Measurements from ENCODE around the gene ANKS1B. TPM values are rescaled to one million over a fixed set of nuclear protein-coding genes. Genes with fewer than 3 reads are reported as not detected.

The ANKS1B gene
- total and polyA plus RNA-seq, 2 of the 4 experiments (the other 2 are of a cell fraction): 0.17 to 0.18 TPM

DNA sequence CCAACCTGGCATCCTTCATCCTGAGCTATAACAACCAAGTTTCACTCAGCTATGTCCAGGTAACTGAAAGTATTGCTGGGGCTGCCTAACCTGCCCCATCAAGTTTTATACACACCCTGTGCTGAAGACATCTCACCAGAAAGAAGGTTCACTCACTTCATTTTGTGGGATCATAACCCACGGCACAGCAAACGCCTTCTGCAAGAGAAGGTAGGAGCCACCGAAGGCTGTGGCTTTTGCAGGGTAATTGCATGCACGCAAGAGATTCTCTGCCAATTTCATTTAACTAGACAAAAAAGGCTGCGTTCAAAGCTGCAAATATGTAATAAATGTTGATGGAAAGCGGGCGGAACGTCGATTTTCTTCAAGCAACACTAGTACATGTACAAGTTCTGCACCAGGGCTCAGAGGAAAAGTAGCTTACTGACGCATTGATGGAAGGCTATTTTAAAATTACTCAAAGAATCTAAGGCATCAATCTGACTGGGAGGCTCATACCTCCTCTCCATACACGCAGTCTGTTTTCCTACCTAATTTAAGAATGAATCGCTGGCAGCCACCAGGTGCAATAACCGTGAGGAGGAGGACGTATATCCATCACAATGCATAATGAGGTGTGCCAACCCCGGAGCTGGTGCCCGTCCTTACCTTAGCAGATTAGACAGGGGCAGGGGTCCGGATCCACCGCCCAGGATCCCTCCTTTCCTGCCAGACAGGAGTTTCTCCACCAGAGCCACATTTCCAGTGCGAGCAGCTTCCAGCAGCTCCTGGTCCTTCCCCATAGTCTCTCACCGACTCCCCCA is 1.1 kb downstream of the ANKS1B start:
- H4K5ac ChIP-seq (ENCODE audit: low read depth, low read length): no peak overlapping the region
- H2BK120ac ChIP-seq (ENCODE audit: low read depth, low read length): no peak overlapping the region
- no peak overlapping the region for H4K91ac ChIP-seq (ENCODE audit: insufficient read depth, low read depth, low read length)
- H3K9ac ChIP-seq (ENCODE audit: low read depth, low read length): no peak overlapping the region
- WGBS, 2 experiments (ENCODE audit: extremely low coverage in 2 of 2, insufficient read length in 1 of 2): 3% methylated on average over 5 of the region's 20 CpGs; no CpG with 5 or more reads in 1 of the 2 experiments
- no peak overlapping the region for H4K8ac ChIP-seq (ENCODE audit: low read depth in 2 of 2, low read length in 2 of 2)
- no peaks in the 10 kb centered on the region for H3K9me3 ChIP-seq (ENCODE audit: control insufficient read depth, insufficient read depth, low read length)
- H2BK20ac ChIP-seq (ENCODE audit: low read depth, low read length): no peak overlapping the region
- no peak for DNase-seq
- no peaks in the 10 kb centered on the region for H3K9me1 ChIP-seq (ENCODE audit: insufficient read depth, low read length)
- H3K4me1 ChIP-seq (ENCODE audit: control insufficient read depth, insufficient read depth, low read length): no peaks in the 10 kb centered on the region
- H3K4me3 ChIP-seq (ENCODE audit: insufficient read depth, low read depth, low read length): no peak overlapping the region
- peak overlapping the region; percentile 40; the same call in 1 of the 2 replicates for H3K4me2 ChIP-seq (ENCODE audit: low read depth, low read length)
- no peak overlapping the region for H3K56ac ChIP-seq (ENCODE audit: extremely low read depth, insufficient read depth, low read length)
- no peaks in the 10 kb centered on the region for H4K20me1 ChIP-seq (ENCODE audit: insufficient read depth, low read length)
- no peak overlapping the region for H2BK15ac ChIP-seq (ENCODE audit: low read depth, low read length)
- peak overlapping the region; percentile 60 for H2AFZ ChIP-seq (replicated peaks; ENCODE audit: low read length, poor library complexity)
- in situ Hi-C loops (cut with MboI; ENCODE audit: low sequenced_read_pairs): no loop called here
- intact Hi-C loops (cut with micrococcal nuclease): no loop called here
- no peaks in the 10 kb centered on the region for H3K36me3 ChIP-seq (ENCODE audit: control insufficient read depth, insufficient read depth, low read length)
- H3K14ac ChIP-seq (replicated peaks; ENCODE audit: low read depth, low read length): no peak overlapping the region
- no peak overlapping the region for H3K23ac ChIP-seq (ENCODE audit: low read depth, low read length)
- ChIA-PET CTCF (interaction anchor here (1.0 to 1.3 kb wide), 2 partner anchors 10 to 14 kb away, joined by 3 to 4 read pairs; no protein-coding TSS in a partner anchor), POLR2A (ENCODE audit: unreplicated experiment) (no interaction called here)
- BruUV-seq (replicated peaks): no TSS peak
- H3K79me1 ChIP-seq (ENCODE audit: low read depth in 1 of 2, low read length in 2 of 2): no peaks in the 10 kb centered on the region
- no peak overlapping the region for H3K4ac ChIP-seq (ENCODE audit: low read depth, low read length)
- no peak overlapping the region for H3K27ac ChIP-seq (ENCODE audit: insufficient read depth, low read length)
- H3K27me3 ChIP-seq (ENCODE audit: control insufficient read depth, insufficient read depth, low read length): peaks cover 5% of the 10 kb centered on the region
- no peak overlapping the region for H3K18ac ChIP-seq (ENCODE audit: low read depth, low read length)
- H2AK9ac ChIP-seq (replicated peaks; ENCODE audit: low read depth, low read length, poor library complexity): no peak overlapping the region
- dilution Hi-C loops (cut with HindIII; ENCODE audit: low sequenced_read_pairs, unreplicated experiment): no loop called here
- no peak overlapping the region for H2BK5ac ChIP-seq (ENCODE audit: low read depth, low read length, poor library complexity, severe bottlenecking)
- no peak overlapping the region for H2AK5ac ChIP-seq (ENCODE audit: low read depth, low read length)
- ATAC-seq (ENCODE audit: low read depth): no peak
- TF ChIP-seq, protein P1, sequence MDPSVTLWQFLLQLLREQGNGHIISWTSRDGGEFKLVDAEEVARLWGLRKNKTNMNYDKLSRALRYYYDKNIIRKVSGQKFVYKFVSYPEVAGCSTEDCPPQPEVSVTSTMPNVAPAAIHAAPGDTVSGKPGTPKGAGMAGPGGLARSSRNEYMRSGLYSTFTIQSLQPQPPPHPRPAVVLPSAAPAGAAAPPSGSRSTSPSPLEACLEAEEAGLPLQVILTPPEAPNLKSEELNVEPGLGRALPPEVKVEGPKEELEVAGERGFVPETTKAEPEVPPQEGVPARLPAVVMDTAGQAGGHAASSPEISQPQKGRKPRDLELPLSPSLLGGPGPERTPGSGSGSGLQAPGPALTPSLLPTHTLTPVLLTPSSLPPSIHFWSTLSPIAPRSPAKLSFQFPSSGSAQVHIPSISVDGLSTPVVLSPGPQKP (IDR thresholded peaks at IDR 0.05; ENCODE audit: borderline replicate concordance, low read depth, low read length): no peak
- no peak for TF ChIP-seq CHD1 (IDR thresholded peaks at IDR 0.05; ENCODE audit: low read depth, low read length)
- TF ChIP-seq CEBPB (IDR thresholded peaks at IDR 0.05; ENCODE audit: low read depth, low read length): no peak
- TF ChIP-seq, protein P2, sequence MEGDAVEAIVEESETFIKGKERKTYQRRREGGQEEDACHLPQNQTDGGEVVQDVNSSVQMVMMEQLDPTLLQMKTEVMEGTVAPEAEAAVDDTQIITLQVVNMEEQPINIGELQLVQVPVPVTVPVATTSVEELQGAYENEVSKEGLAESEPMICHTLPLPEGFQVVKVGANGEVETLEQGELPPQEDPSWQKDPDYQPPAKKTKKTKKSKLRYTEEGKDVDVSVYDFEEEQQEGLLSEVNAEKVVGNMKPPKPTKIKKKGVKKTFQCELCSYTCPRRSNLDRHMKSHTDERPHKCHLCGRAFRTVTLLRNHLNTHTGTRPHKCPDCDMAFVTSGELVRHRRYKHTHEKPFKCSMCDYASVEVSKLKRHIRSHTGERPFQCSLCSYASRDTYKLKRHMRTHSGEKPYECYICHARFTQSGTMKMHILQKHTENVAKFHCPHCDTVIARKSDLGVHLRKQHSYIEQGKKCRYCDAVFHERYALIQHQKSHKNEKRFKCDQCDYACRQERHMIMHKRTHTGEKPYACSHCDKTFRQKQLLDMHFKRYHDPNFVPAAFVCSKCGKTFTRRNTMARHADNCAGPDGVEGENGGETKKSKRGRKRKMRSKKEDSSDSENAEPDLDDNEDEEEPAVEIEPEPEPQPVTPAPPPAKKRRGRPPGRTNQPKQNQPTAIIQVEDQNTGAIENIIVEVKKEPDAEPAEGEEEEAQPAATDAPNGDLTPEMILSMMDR (conservative IDR thresholded peaks at IDR 0.05; ENCODE audit: low read depth, low read length): no peak
- TF ChIP-seq MAFK (IDR thresholded peaks at IDR 0.05; ENCODE audit: low read depth, low read length): no peak
- no peak for TF ChIP-seq MXI1 (IDR thresholded peaks at IDR 0.05; ENCODE audit: borderline replicate concordance, low read depth, low read length)
- TF ChIP-seq POLR2A (IDR thresholded peaks at IDR 0.05; ENCODE audit: low read depth, low read length): no peak
- TF ChIP-seq MAZ (IDR thresholded peaks at IDR 0.05; ENCODE audit: borderline replicate concordance, low read depth, low read length): no peak
- TF ChIP-seq RCOR1 (IDR thresholded peaks at IDR 0.05; ENCODE audit: insufficient replicate concordance, low read length): no peak
- no peak for TF ChIP-seq RFX5 (IDR thresholded peaks at IDR 0.05; ENCODE audit: low read depth, low read length)
- TF ChIP-seq RAD21 (IDR thresholded peaks at IDR 0.05; ENCODE audit: low read length): no peak
- TF ChIP-seq, protein P3, sequence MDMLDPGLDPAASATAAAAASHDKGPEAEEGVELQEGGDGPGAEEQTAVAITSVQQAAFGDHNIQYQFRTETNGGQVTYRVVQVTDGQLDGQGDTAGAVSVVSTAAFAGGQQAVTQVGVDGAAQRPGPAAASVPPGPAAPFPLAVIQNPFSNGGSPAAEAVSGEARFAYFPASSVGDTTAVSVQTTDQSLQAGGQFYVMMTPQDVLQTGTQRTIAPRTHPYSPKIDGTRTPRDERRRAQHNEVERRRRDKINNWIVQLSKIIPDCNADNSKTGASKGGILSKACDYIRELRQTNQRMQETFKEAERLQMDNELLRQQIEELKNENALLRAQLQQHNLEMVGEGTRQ (IDR thresholded peaks at IDR 0.05; ENCODE audit: low read depth, low read length): no peak
- no peak for TF ChIP-seq SMC3 (IDR thresholded peaks at IDR 0.05; ENCODE audit: low read depth, low read length)
- TF ChIP-seq BHLHE40 (IDR thresholded peaks at IDR 0.05; ENCODE audit: low read depth, low read length): no peak
- TF ChIP-seq NFE2L2 (IDR thresholded peaks at IDR 0.05; ENCODE audit: low read depth, low read length): no peak

Data from IMR-90 (cell line).